Suprapubic skin (tissue), 4 donors: ENCODE data around the gene DNAH8. TPM values are rescaled to one million over a fixed set of nuclear protein-coding genes. Genes with fewer than 3 reads are reported as not detected.

Experiments used
- DNase-seq, 2 donors: peaks; one replicate each; pipeline ENCODE4 v3.0.0-alpha.2; 2019; ENCODE audit warnings: low spot score in 2 of 2
- H3K27ac ChIP-seq: fragments of 200-600 bp; sonication (generic); one replicate; pipeline ENCODE4 v1.5.1; 2019
- H3K27me3 ChIP-seq: fragments of 200-600 bp; sonication (generic); one replicate; pipeline ENCODE4 v1.5.1; 2019
- H3K36me3 ChIP-seq: fragments of 200-600 bp; sonication (generic); one replicate; pipeline ENCODE4 v1.5.1; 2019
- H3K4me1 ChIP-seq: fragments of 200-600 bp; sonication (generic); one replicate; pipeline ENCODE4 v1.5.1; 2019
- H3K4me3 ChIP-seq: fragments of 200-600 bp; sonication (generic); one replicate; pipeline ENCODE4 v1.5.1; 2019; ENCODE audit warnings: mild to moderate bottlenecking
- H3K9me3 ChIP-seq: fragments of 200-600 bp; sonication (generic); one replicate; pipeline ENCODE4 v1.5.1; 2019
- CTCF ChIP-seq, 2 donors: fragments of 200-600 bp in 1 of 2; fragments of 450-650 bp in 1 of 2; sonication (generic) in 1 of 2; IDR thresholded peaks; one replicate each; pipeline ENCODE4 v1.5.1; 2016 to 2019; ENCODE audit warnings: antibody characterized with exemption in 2 of 2, mild to moderate bottlenecking in 1 of 2, moderate library complexity in 1 of 2
- EP300 ChIP-seq: sonication (generic); formaldehyde crosslinking; IDR thresholded peaks from one replicate; pipeline ENCODE4 v1.6.1; 2017; ENCODE audit warnings: antibody characterized with exemption
- POLR2A ChIP-seq, 2 donors: fragments of 450-650 bp; IDR thresholded peaks; one replicate each; pipeline ENCODE4 v1.6.1; 2017; ENCODE audit warnings: antibody characterized with exemption in 2 of 2, mild to moderate bottlenecking in 2 of 2, moderate library complexity in 2 of 2
- POLR2AphosphoS5 ChIP-seq, 3 donors: sonication (generic); formaldehyde crosslinking; IDR thresholded peaks; one replicate each; pipeline ENCODE4 v1.6.1; 2017; ENCODE audit warnings: antibody characterized with exemption in 3 of 3
- WGBS: methylation state at CpG from one replicate; pipeline ENCODE4 v1.1.5; 2018; 5-methylcytosine and 5-hydroxymethylcytosine counted together
- total RNA-seq, 4 donors: library from RNA; depleted of rRNA; stranded (reverse); fragments of >200 nt; gene quantifications; one replicate each; pipeline ENCODE4 v1.1.0, GENCODE V29; 2016

Gene DNAH8
- total RNA-seq, 4 donors from 2014 or later: 0.04 to 0.23 (median 0.08) TPM; not detected in 1

- Histone ChIP-seq H3K4me3 (no peak overlapping the region), H3K27me3 (peaks cover 3% of the 10 kb centered on the region), H3K9me3 (no peaks in the 10 kb centered on the region), H3K27ac (no peak overlapping the region), H3K36me3 (no peaks in the 10 kb centered on the region), H3K4me1 (no peaks in the 10 kb centered on the region)
- no peak for TF ChIP-seq CTCF (IDR thresholded peaks at IDR 0.05)
- TF ChIP-seq POLR2A (IDR thresholded peaks at IDR 0.05): no peak
- TF ChIP-seq POLR2AphosphoS5 (IDR thresholded peaks at IDR 0.05): no peak
- no peak for TF ChIP-seq EP300
- WGBS: 78% methylated on average over 3 of the region's 3 CpGs
- no peak for DNase-seq
These were observed 131.2 kb downstream of the DNAH8 start for GRCh38 chr6:38846361-38846760.

DNA sequence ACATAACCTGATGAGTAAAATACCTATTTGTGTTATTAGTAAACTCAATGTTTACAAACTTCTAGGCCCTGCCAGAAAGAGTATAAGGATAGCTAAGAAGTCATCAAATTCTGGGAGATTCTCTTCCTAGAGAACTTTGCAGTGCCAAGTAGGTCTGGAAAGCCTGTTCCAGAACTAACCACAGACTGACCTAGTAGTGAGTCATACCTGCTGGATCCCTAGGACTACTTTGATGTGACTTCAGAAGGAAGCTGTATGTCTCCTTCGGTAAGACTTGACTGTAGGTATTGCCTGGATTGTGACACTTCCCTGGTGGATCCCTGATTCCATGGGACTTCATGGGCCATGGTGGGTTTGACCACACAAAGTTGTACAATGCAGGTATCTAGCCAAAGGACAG, 131.7 kb downstream of the DNAH8 start:
- no peaks in the 10 kb centered on the region for H3K36me3 ChIP-seq
- DNase-seq: no peak
- no peak overlapping the region for H3K27ac ChIP-seq
- no peak for TF ChIP-seq EP300
- TF ChIP-seq POLR2AphosphoS5 (IDR thresholded peaks at IDR 0.05): no peak
- no peak for TF ChIP-seq CTCF (IDR thresholded peaks at IDR 0.05)
- TF ChIP-seq POLR2A (IDR thresholded peaks at IDR 0.05): no peak
- H3K9me3 ChIP-seq: no peaks in the 10 kb centered on the region
- WGBS: 81% methylated on average over 1 of the region's 1 CpG
- H3K4me1 ChIP-seq: no peaks in the 10 kb centered on the region
- no peak overlapping the region for H3K4me3 ChIP-seq
- H3K27me3 ChIP-seq: peaks cover 3% of the 10 kb centered on the region

- Histone ChIP-seq H3K27me3 (peaks cover 3% of the 10 kb centered on the region), H3K9me3 (no peaks in the 10 kb centered on the region), H3K36me3 (no peaks in the 10 kb centered on the region), H3K4me3 (no peak overlapping the region), H3K4me1 (no peaks in the 10 kb centered on the region), H3K27ac (no peak overlapping the region)
- 85% methylated on average over 2 of the region's 2 CpGs for WGBS
- no peak for DNase-seq
- TF ChIP-seq POLR2A (IDR thresholded peaks at IDR 0.05) (no peak), EP300 (no peak), POLR2AphosphoS5 (IDR thresholded peaks at IDR 0.05) (no peak), CTCF (IDR thresholded peaks at IDR 0.05) (no peak)
These were observed 132.4 kb downstream of the DNAH8 start for GRCh38 chr6:38847497-38847896.

DNA sequence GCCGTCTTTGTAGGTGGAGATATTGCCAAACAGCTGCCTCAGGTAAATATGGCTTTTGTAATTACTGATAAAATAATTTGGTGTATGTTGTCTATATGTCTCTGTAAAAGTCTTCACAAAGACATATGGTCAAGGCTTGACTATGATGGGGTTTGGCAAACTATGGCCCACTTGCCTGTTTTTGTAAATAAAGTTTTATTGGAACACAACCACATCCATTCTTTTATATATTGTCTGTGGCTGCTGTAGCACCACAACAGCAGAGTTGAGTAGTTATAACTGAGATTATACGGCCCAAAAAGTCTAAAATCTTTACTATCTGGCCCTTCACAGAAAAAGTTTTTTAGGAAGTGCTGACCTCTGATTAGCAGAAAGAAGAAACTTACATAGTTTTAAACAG, 133.6 kb downstream of the DNAH8 start:
- Histone ChIP-seq H3K36me3 (no peaks in the 10 kb centered on the region), H3K9me3 (no peaks in the 10 kb centered on the region), H3K4me3 (no peak overlapping the region), H3K27ac (no peak overlapping the region), H3K4me1 (no peaks in the 10 kb centered on the region), H3K27me3 (peaks cover 3% of the 10 kb centered on the region)
- TF ChIP-seq CTCF (IDR thresholded peaks at IDR 0.05) (no peak), POLR2A (IDR thresholded peaks at IDR 0.05) (no peak), EP300 (no peak), POLR2AphosphoS5 (IDR thresholded peaks at IDR 0.05) (no peak)
- 94% methylated on average over 2 of the region's 2 CpGs for WGBS
- DNase-seq: no peak

DNA sequence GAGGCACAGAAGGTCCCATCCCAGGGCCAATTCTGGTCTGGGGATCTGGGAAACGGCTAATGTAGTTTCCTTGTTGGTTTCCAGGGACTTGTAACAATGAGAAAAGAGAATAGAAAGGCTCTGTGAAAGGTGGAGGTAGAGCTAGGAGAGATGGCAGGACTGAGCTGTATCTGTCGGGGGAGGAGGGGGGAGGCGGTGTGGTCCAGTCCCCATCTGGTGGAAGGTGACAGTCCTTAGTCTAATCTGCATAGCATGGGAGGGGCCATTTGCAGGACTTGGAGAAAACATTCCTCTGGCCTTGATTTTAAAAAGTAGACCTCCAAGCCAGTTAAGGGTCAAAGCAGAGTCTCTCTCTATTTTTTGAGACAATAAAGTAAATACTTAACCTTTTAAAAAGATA, 137.1 kb downstream of the DNAH8 start:
- Histone ChIP-seq H3K27ac (no peak overlapping the region), H3K27me3 (peaks cover 3% of the 10 kb centered on the region), H3K36me3 (no peaks in the 10 kb centered on the region), H3K4me1 (no peaks in the 10 kb centered on the region), H3K4me3 (no peak overlapping the region), H3K9me3 (no peaks in the 10 kb centered on the region)
- TF ChIP-seq CTCF (IDR thresholded peaks at IDR 0.05) (no peak), EP300 (no peak), POLR2A (IDR thresholded peaks at IDR 0.05) (no peak)
- DNase-seq: no peak
- WGBS: 72% methylated on average over 3 of the region's 3 CpGs
